ENCODE measurements around the gene FAM89A. TPM values are rescaled to one million over a fixed set of nuclear protein-coding genes. Genes with fewer than 3 reads are reported as not detected.
A peak's percentile ranks its signal among the peaks of the same experiment; 100 is the strongest.
"Not testable (repeated sequence)": the region's sequence is repeated elsewhere in the genome, so short reads cannot be mapped to it uniquely, and the experiment has no call there.

The FAM89A gene
- total RNA-seq, 1 donor = 22.5 TPM

DNA sequence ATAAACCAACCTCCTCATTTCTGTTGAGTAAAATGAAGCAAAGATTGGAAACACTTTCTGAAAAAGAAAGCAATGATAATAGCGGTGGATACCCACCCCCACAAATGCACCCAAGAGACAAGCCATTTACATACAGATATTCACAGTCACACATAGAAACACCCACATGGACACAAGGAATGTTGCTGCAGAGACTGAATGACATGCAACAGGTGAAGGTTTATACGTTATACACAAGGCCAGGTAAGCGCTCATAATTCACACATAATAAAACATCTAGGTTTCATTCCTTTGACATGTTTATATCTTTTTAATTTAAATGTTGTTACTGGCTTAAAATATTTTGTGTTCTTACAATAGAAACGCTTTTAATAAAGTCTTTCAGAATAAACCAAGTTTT is 39.9 kb downstream of the FAM89A start:
- no peak for DNase-seq (ENCODE audit: low read depth)
- no peak for TF ChIP-seq CTCF (IDR thresholded peaks at IDR 0.05; ENCODE audit: insufficient read depth, low read depth, low read length)
- no peak overlapping the region for H3K4me3 ChIP-seq (ENCODE audit: low read depth, low read length)

- peak; percentile 56 for DNase-seq (ENCODE audit: low read depth)
- TF ChIP-seq CTCF (IDR thresholded peaks at IDR 0.05; ENCODE audit: insufficient read depth, low read depth, low read length) = no peak
- no peak overlapping the region for H3K4me3 ChIP-seq (ENCODE audit: low read depth, low read length)
Observed at GRCh38 chr1:230994860-230995259, 45.2 kb downstream of the FAM89A start.

GRCh38 chr1:230992100-230992774 is 47.8 kb downstream of the FAM89A start:
- no peak for TF ChIP-seq CTCF (IDR thresholded peaks at IDR 0.05; ENCODE audit: insufficient read depth, low read depth, low read length)
- DNase-seq (ENCODE audit: low read depth) = no peak
- no peak overlapping the region for H3K4me3 ChIP-seq (ENCODE audit: low read depth, low read length)

DNA sequence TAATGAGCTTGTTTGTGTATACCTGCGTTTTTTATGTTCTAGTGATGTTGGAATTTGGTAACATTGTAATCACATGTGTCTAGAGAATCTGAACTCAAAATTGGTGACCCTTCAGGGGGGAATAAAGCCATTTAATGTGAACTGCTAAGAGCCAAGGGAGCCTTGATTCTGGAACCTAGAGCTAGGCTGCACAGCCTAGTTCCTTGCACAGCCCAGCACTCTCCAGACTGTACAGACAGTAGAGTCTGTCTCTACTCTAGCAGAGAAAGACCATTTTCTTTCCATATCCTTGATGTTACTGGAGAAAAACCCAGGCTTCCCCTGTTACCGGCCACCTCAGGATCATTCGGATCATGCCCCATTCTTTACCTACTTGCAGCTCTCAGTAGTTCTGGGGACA is 52.6 kb downstream of the FAM89A start:
- DNase-seq (ENCODE audit: low read depth) = no peak
- H3K4me3 ChIP-seq (ENCODE audit: low read depth, low read length) = no peak overlapping the region
- TF ChIP-seq CTCF (IDR thresholded peaks at IDR 0.05; ENCODE audit: insufficient read depth, low read depth, low read length) = no peak

DNA sequence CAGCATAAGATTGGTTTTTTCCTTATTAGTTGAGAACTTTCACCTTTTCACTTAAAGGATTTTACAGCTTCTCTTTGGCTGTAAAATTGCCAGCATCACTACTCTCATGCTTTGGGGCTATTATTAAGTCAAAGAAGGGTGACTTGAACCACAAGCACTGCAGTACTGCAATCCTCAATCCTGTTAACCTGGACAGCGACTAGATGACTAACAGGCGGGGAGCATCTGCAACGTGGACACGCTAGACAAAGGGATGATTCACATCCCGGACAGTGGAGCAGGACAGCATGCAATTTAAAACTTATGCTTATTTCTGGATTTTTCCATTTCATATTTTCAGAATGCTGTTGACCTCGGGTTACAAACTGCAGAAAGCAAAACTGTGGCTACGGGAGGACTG is 53.1 kb downstream of the FAM89A start:
- no peak overlapping the region for H3K4me3 ChIP-seq (ENCODE audit: low read depth, low read length)
- no peak for TF ChIP-seq CTCF (IDR thresholded peaks at IDR 0.05; ENCODE audit: insufficient read depth, low read depth, low read length)
- peak; percentile 47 for DNase-seq (ENCODE audit: low read depth)

DNA sequence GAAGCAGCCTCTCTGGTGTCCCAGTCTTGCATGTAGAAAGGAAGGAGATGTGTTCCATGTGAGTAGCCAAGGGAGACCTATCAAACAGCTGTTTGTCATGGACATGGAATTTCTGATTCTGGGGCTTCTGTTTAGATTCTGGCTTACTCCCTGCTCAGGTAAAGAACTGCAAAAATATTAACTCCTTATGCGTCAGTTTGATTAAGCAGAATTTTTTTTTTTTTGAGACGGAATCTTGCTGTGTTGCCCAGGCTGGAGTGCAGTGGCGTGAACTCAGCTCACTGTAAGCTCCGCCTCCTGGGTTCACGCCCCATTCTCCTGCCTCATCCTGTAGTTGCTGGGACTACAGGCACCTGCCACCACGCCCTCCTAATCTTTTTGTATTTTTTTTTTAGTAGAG is 54.3 kb downstream of the FAM89A start:
- no peak for TF ChIP-seq CTCF (IDR thresholded peaks at IDR 0.05; ENCODE audit: insufficient read depth, low read depth, low read length)
- H3K4me3 ChIP-seq (ENCODE audit: low read depth, low read length) = no peak overlapping the region
- DNase-seq (ENCODE audit: low read depth) = no peak

DNA sequence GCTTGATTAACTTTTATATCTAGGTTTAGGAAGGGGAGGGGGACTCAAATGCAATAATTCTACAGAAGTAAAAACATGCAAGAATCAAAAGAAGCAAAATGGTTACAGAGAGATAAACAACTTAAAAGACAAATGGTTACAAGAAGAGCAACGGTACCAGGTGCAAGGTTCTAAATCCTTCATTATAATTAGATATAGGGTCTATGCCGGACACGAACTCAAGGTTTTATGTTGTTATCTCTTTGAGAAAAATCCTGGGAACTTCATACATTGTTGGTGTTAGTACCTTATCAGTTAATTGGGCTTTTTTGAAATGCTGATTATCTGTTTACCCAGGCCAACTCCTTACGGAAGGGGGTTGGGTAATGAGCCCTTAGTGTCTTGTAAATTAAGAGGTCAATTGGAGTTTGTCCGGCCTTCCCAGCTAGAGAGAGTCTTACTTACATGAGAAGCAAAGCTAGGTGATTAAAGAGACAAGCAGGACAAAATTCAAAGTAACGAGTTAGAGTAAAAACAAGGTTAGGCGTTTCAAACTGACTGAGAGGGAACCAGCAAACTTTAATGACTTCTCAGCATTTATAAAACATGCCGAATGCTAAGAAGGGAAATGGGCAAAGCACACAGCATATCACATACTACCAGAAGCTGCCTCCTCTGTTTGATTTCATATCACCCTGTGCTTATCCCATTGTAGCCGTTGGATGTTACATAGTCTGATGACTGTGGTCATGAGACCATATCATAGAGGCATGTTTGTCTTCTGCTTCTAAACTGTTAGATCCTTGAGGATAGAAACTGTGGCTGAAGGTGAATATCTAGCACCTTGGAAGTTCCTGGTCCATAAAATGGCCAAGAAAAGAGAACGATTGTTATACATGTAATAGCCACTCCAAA is 55.2 kb downstream of the FAM89A start:
- H3K4me3 ChIP-seq (ENCODE audit: low read depth, low read length); DNase-seq (ENCODE audit: low read depth): not testable (repeated sequence)
